SU-DHL-6 (cell line): ENCODE results near the gene SYT11.

Experiments
- H2AFZ ChIP-seq: fragments of 200-600 bp; sonication (generic); 2 replicates; pipeline ENCODE4 v1.6.1; 2014; ENCODE audit warnings: low read depth, mild to moderate bottlenecking, moderate library complexity, mixed read lengths, antibody characterized with exemption, low read length; ENCODE audit not compliant: severe bottlenecking
- H3F3A ChIP-seq: fragments of 200-600 bp; shearing (Covaris generic); 2 replicates; pipeline ENCODE4 v1.6.0; 2016; ENCODE audit warnings: antibody characterized with exemption, mild to moderate bottlenecking; ENCODE audit not compliant: insufficient read depth
- H3K27ac ChIP-seq: fragments of 200-600 bp; sonication (generic); 2 replicates; pipeline ENCODE4 v1.5.1; 2016; ENCODE audit warnings: low read depth, mild to moderate bottlenecking, low read length, moderate library complexity, mixed read lengths
- H3K27me3 ChIP-seq: fragments of 200-600 bp; sonication (generic), shearing (Covaris generic); 2 replicates; pipeline ENCODE4 v1.6.0; 2014; ENCODE audit warnings: mild to moderate bottlenecking, low read length
- H3K36me3 ChIP-seq: fragments of 200-600 bp; sonication (generic); 2 replicates; pipeline ENCODE4 v1.6.1; 2014; ENCODE audit warnings: mild to moderate bottlenecking, low read length, mixed read lengths
- H3K4me2 ChIP-seq: fragments of 300-600, 200-600 bp; shearing (Covaris generic), sonication (generic); 2 replicates; pipeline ENCODE4 v1.6.0; 2014; ENCODE audit warnings: low read length, low read depth, mild to moderate bottlenecking; ENCODE audit not compliant: poor library complexity, severe bottlenecking
- H3K4me3 ChIP-seq: fragments of 200-600 bp; sonication (generic); 2 replicates; pipeline ENCODE4 v1.5.1; 2014; ENCODE audit warnings: antibody characterized with exemption, low read length, mild to moderate bottlenecking, mixed read lengths; ENCODE audit not compliant: insufficient read depth, poor library complexity, severe bottlenecking
- H3K79me2 ChIP-seq: fragments of 200-600 bp; sonication (generic); 2 replicates; pipeline ENCODE4 v1.6.1; 2014; ENCODE audit warnings: mild to moderate bottlenecking, low read length, moderate library complexity; ENCODE audit not compliant: insufficient read depth
- H3K9ac ChIP-seq: fragments of 200-600 bp; sonication (generic); 2 replicates; pipeline ENCODE4 v1.7.0; 2014; ENCODE audit warnings: mild to moderate bottlenecking, low read length
- H3K9me2 ChIP-seq: fragments of 200-600 bp; sonication (generic); replicated peaks from 2 replicates; pipeline ENCODE4 v1.6.1; 2014; ENCODE audit warnings: low read length; ENCODE audit not compliant: insufficient read depth
- H3K9me3 ChIP-seq: fragments of 200-600 bp; sonication (generic); 2 replicates; pipeline ENCODE4 v1.6.1; 2014; ENCODE audit warnings: low read length, mixed read lengths; ENCODE audit not compliant: insufficient read depth
- H4K20me1 ChIP-seq: fragments of 200-600 bp; sonication (generic); 2 replicates; pipeline ENCODE4 v1.6.1; 2014; ENCODE audit warnings: low read depth, mild to moderate bottlenecking, antibody characterized with exemption, low read length, moderate library complexity, mixed read lengths
- CTCF ChIP-seq: fragments of 200-600 bp; sonication (generic); IDR thresholded peaks from one replicate; pipeline ENCODE4 v1.5.1; 2017; ENCODE audit warnings: antibody characterized with exemption, mild to moderate bottlenecking, low read length, moderate library complexity; ENCODE audit not compliant: insufficient read depth, poor library complexity, severe bottlenecking
- EZH2phosphoT487 ChIP-seq: fragments of 200-600 bp; sonication (generic), shearing (Covaris generic); conservative IDR thresholded peaks from 2 replicates; pipeline ENCODE4 v1.6.1; 2018; ENCODE audit warnings: mild to moderate bottlenecking, antibody characterized with exemption, low read length, moderate library complexity, mixed read lengths

Gene SYT11

DNA sequence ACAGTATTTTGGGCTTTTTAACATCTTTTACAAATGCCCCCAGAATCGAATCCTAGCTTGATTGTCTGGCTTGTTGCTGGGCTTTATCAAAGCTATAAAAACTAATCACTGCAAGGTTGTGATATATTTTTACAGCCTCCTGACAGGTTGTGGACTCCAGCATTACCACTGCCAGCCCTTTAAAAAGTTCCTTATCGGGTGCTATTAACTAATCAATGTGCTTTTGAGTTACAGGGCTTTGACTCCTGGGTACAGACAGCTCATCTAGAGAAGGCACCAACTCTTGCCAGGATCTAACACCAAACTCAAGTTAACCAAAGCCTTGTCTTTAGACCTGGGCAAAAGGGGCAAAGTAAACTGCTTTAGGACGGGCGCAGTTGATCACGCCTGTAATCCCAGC, 19.0 kb upstream of the SYT11 start:
- Histone ChIP-seq H3K9ac (no peak overlapping the region), H2AFZ (no peak overlapping the region), H3K79me2 (peaks cover 77% of the 10 kb centered on the region), H3K36me3 (no peaks in the 10 kb centered on the region; the same call in 1 of the 2 replicates), H3F3A (no peaks in the 10 kb centered on the region), H3K9me2 (no peaks in the 10 kb centered on the region), H3K9me3 (no peaks in the 10 kb centered on the region), H3K4me3 (no peak overlapping the region), H3K27me3 (no peaks in the 10 kb centered on the region), H3K4me2 (no peak overlapping the region), H3K27ac (no peak overlapping the region), H4K20me1 (no peaks in the 10 kb centered on the region)
- TF ChIP-seq EZH2phosphoT487 (no peak), CTCF (no peak)

DNA sequence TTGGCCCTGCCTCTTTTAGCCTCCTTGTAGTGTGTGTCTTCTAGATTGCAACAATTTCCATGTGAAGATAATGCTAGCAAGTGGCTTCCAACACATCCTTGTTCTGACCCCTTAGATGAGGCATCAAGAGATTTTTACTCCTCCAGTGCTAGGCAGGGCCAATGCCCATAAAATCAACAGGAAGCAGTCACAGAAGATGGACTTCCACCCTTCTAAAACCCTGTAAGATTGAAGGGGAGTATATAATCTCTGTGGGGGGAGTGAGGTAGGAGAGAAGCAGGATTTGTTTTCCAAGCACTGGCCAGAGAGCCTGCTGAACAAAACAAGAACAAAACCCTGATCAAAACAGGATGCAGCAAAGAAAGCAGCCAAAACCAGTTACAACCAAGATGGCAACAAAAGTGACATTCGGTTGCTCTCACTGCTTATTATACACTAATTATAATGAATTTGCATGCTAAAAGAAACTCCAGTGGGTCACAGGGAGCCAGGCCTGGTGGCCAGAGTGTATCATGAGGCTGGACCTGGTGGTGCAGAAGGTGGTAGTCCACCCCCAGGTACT, 14.4 kb upstream of the SYT11 start:
- H3K27ac ChIP-seq: no peak overlapping the region
- H2AFZ ChIP-seq: no peak overlapping the region
- peaks cover 3% of the 10 kb centered on the region; the same call in 1 of the 2 replicates for H3K36me3 ChIP-seq
- no peaks in the 10 kb centered on the region for H3K9me3 ChIP-seq
- H3F3A ChIP-seq: no peaks in the 10 kb centered on the region
- H3K9ac ChIP-seq: no peak overlapping the region
- no peak overlapping the region for H3K4me2 ChIP-seq
- no peaks in the 10 kb centered on the region for H4K20me1 ChIP-seq
- H3K79me2 ChIP-seq: peaks cover 94% of the 10 kb centered on the region
- no peaks in the 10 kb centered on the region for H3K27me3 ChIP-seq
- H3K9me2 ChIP-seq: no peaks in the 10 kb centered on the region
- TF ChIP-seq EZH2phosphoT487 (no peak), CTCF (no peak)
- H3K4me3 ChIP-seq: no peak overlapping the region

- H3K79me2 ChIP-seq: peaks cover 91% of the 10 kb centered on the region
- H3K27ac ChIP-seq: no peak overlapping the region
Observed at GRCh38 chr1:155847823-155848529, 11.4 kb upstream of the SYT11 start.

More at GRCh38 chr1:155847823-155848529, 11.4 kb upstream of the SYT11 start:
- H3K9me3 ChIP-seq: no peaks in the 10 kb centered on the region
- H3K4me3 ChIP-seq: no peak overlapping the region
- no peak overlapping the region for H3K4me2 ChIP-seq
- no peak overlapping the region for H3K9ac ChIP-seq
- H3K36me3 ChIP-seq: peaks cover 9% of the 10 kb centered on the region; the same call in 1 of the 2 replicates
- no peaks in the 10 kb centered on the region for H3F3A ChIP-seq
- no peaks in the 10 kb centered on the region for H4K20me1 ChIP-seq
- H3K27me3 ChIP-seq: no peaks in the 10 kb centered on the region
- TF ChIP-seq CTCF: no peak
- no peak for TF ChIP-seq EZH2phosphoT487
- no peak overlapping the region for H2AFZ ChIP-seq
- no peaks in the 10 kb centered on the region for H3K9me2 ChIP-seq
